HuH-7 (cell line): ENCODE measurements around the gene DAPK2.
"Not testable (repeated sequence)": the region's sequence is repeated elsewhere in the genome, so short reads cannot be mapped to it uniquely, and the experiment has no call there.

ENCODE experiments used
- DNase-seq: peaks from one replicate; pipeline ENCODE4 v3.0.0; 2011; ENCODE audit warnings: low spot score

DAPK2 gene

GRCh38 chr15:64046421-64047153, at the start of gene DAPK2:
TSS of gene DAPK2 (minus strand) at chr15:64046485. CDS start at chr15:64040261, 6,224 bp downstream.
- DNase-seq = peak; percentile 93

GRCh38 chr15:64095431-64095794, 49.1 kb upstream of the DAPK2 start:
- no peak for DNase-seq

DNA sequence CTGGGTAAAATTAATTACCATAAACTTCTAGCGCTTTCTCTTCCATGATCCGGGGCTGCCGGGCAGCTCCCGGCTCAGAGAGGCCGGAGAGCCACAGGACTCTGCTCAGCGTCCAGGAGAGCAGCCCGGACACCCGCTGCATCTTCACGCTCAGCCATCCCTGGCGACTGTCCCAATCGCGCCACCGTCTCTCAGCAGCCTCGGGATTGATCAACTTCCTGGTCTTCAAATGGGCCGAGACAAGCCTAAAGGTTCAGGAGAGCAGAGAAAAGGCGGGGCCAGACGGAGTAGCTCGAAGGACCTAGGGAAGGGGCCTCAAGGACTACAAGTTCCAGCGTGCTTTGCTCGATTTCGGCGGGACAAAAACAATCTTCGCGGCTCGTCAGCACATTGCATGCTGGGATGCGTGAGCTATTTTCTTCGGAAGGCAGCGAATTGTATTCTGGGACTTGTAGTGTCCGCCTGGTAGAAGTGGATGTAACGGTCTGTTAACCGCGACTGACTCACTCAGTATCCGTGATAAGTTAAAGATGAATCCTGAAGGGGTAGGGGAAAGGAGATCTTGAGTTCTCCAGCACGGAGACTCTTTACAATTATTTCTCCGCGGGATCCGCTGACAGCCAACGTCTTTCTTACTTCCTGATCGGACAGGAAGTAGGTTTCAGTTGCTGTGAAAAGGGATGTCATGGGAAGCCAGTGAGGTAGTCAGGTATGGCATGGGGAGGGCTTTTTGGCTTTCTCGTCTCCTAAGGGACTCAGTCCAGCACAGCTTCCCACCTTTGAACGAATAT, 47.5 kb upstream of the DAPK2 start, which contains the start of gene CIAO2A:
Gene CIAO2A (minus strand): TSS at position 212 of the 791 bp plus-strand sequence. CDS start 70 bp downstream, at position 142.
- peak; percentile 76 for DNase-seq

DNA sequence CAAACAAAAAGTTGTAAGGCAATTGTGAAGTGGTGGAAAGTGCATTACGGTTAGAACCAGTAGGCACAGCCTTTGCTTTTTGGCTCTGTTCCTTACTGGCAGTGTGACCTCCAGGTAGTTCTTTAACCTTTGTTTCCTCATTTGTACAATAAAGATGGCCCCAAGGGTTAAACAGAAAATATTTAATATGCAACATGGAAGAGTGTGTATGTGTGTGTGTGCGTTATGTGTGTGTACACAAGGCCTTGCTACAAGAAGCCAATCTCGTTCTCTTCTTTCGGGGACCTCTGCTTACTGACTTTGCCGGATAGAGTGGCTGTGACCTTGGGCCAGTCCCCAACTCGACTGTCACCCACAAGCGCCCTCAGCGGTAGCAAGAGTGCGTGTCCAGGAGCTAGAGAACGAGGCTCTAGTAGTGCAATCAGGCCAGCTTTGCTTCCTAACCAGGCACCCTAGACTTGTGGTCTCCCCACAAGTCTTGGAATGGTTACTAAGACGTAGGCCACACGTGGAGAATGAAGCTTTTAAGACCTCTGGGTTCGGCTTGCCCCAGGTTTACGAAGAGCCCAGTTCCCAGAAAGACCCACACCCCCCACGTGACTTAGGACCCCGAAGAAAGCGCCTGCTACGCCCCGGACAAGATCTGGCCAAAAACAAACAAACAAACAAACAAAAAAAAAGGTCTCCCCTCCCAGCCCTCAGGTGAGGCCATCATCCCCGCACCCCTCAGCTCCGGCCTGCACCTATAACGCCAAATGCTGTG, 46.8 kb upstream of the DAPK2 start:
- DNase-seq = no peak

DNA sequence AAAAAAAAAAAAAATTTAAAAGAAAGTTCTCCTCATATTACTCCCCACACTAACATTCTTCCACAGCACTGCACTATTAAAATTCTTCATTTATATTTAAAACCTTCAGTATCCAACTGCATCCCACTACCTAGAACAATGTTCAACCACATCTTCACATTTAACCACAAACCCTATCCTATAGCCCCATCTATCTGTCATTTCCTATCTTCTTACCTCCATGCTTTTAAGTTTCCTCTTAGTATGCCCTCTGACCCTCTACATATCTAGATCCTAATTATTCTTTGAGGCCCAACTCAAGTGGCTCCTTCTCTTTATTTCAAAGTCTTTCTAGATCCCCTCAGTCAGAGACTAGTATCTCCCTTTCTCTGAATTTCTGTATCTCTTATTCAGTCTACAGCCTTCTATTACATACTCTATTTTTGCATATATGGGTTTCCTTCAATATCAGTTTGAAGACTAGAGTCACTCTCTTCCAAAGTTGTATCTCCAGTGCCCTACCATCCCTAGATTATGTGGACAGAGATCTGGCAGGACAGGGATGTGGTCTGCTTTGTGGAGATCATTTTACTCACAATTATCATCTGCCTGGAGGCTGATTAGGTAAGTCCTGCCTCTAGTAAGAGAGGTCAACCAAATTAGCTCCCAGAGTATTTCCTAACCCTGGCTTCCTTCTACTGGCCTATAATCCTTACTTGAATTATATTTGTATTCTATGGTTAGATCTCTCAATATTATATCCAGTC, 46.0 kb upstream of the DAPK2 start:
- no peak for DNase-seq

- DNase-seq = no peak
Observed at GRCh38 chr15:64090527-64090926, 44.2 kb upstream of the DAPK2 start.

DNA sequence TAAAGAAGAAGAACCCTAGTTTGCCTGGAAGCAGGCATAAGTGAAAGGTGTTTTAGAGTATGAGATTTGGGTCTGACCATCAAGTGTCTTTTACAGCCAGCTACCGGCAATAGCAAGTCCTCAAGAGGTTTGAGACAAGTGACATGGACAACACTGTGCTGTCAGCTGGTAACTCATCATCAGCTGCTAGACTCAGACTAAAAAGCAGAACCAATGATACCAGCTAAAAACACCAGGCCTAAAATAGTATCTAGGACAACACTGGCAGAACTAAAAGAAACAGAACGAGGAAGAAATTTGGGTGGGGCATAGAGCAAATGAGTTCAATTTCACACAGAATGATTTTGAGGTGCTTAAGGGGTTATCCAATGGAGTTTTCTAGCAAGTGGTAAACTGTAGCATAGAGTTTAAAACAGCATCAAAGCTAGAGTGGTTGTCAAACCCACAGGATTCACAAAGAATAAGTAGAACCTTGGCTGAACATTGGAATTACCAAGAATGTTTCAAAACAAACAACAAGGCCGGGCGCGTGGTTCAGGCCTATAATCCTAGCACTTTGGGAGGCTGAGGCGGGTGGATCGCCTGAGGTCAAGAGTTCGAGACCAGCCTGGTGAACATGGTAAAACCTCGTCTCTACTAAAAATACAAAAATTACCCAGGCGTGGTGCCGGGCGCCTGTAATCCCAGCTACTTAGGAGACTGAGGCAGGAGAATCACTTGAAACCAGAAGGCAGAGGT, 43.4 kb upstream of the DAPK2 start:
- no peak for DNase-seq

DNA sequence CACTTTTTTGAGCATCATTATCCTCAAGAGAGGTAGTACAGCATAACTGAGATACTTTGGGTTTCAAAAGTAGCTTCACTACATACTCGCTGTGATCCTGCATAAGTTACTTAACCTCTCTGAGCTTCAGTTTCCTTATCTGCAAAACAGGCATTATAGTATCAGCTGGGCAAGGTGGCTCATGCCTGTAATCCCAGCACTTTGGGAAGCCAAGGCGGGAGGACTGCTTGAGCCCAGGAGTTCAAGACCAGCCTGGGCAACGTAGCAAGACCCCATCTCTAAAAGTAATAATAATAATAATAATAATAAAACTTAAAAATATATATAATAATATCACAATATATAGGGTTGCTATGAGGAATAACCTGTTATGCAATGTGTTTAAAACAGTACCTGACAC, 36.5 kb upstream of the DAPK2 start:
- no peak for DNase-seq

DNA sequence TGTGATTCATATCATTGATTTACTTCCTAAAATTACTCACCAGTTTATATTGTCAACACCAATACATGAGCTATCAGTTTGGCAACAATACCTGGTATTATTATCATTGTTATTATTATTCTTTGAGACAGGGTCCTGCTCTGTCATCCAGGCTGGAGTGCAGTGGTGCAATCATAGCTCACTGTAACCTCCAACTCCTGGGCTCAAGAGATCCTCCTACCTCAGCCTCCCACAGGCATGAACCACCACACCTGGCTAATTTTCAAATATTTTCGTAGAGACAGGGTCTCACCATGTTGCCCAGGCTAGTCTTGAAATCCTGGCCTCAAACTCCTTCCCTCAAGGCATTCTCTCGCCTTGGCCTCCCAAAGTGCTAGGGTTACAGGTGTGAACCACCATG, 27.2 kb upstream of the DAPK2 start:
- DNase-seq = not testable (repeated sequence)

DNA sequence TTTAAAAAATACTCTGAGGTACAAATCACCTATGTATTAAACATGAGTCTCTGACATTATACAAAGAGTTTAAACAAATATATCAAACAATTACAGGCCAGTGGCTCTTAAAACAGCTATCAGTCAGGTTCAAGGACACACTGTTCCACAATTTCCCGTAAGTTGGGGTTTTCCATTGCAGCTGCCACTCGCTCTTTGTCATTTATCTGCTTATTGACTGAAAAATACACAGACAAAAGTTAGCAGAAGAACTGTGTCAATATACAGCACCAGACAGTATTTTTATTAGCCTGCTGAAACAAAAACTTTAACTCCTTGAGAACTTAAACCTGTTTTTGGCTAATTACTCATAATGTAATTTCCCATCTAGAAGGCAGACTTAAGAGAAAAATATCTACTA, 26.5 kb upstream of the DAPK2 start:
- no peak for DNase-seq

DNA sequence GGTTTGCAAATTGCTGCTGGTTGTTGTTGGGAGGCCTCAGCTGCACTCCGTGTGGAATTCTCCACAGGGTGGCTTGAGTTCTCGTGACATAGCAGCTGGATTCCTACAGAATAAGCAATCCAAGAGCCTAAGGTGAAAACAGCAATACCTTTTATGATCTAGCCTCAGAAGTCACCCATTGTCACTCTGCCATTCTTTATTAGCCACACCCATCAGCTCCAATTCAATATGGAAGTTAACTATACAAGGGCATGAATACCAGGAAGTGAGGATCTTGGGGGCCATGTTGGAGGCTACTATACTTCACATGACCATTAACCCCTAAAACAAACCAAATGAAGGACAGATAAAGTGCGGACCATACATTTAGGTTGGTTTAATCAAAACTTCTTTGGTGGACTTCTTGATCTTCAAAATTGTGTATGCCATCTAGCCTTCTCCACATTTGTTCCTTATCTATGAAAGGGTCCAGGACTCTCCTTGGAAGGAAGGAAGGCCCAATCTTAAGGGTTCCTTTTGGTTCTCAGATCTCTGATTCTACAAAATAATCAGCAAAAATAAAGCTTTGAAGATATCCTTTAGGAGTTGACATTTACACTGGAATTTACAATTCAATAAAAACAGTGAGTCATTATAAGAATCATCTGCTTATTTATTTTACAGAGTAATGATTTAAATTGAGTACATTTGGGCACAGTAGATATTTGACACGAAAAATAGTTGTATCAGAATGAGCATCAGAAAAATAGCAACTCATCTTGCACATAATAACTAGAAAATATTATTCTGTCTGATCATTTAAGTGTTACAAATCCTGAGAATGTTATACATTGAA, 25.9 kb upstream of the DAPK2 start:
- DNase-seq = no peak

- no peak for DNase-seq
Observed at GRCh38 chr15:64070965-64071851, 24.9 kb upstream of the DAPK2 start.

DNA sequence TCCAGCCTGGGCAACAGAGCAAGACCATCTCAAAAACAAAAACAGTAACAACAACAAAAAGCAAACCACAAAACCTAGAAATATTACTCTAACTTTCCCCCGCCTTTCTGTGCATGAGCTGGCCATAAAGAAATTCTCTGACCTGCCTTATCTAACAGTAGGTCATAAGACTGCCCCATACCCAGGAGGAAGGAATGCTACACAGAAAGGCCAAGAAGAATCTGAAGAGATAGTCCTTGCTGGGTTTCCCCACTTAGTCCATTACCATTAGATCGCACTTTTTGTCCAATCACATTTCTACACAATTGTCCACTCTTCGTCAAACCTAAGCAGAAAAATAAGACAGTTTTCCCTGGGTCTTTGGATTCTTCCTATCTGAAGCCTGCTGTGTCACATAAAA, 23.8 kb upstream of the DAPK2 start:
- DNase-seq = no peak

DNA sequence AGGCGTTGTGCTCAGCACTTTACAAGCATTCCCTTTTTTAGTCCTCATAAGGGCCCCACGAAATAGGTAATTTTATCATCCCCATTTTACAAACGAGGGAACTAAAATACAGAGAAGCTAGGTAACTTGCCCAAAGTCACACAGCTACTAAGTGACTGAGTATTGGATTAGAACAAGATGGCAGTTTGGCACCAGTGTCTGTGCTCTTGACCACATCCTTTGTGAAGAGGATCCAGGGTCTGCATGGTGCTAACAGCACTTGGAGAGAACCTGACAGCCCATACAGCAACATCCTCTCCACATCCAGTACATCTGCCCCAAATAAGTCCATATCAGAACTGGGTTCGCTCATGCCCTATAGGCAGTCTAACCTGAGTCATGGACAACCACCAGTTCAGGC, 21.8 kb upstream of the DAPK2 start:
- DNase-seq = no peak

GRCh38 chr15:64067564-64068030, 21.3 kb upstream of the DAPK2 start:
- peak; percentile 82 for DNase-seq

GRCh38 chr15:64066451-64066850, 20.2 kb upstream of the DAPK2 start:
- DNase-seq = no peak

DNA sequence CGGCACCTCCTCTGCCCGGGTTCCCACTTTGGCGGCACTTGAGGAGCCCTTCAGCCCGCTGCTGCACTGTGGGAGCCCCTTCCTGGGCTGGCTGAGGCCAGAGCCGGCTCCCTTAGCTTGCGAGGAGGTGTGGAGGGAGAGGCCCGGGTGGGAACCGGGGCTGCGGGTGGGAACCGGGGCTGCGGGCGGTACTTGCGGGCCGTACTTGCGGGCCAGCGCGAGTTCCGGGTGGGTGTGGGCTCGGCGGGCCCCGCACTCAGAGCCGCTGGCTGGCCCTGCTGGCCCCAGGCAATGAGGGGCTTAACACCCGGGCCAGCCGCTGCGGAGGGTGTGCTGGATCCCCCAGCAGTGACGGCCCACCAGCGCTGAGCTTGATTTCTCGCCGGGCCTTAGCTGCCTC, 14.4 kb upstream of the DAPK2 start:
- no peak for DNase-seq

DNA sequence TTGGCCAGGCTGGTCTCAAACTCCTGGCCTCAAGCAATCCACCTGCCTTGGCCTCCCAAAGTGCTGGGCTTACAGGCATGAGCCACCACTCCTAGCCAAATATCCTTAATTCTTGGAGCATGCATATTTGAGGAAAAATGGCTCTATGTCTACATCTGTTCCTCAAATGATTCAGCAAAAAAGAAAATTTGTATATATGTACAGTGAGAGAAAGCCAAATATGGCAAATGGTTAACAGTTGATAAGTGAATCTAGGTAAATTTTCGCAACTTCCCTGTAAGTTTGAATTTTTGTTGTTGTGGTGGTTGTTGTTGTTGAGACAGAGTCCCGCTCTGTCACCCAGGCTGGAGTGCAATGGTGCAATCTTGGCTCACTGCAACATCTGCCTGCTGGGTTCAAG, 12.8 kb upstream of the DAPK2 start:
- DNase-seq = not testable (repeated sequence)

DNA sequence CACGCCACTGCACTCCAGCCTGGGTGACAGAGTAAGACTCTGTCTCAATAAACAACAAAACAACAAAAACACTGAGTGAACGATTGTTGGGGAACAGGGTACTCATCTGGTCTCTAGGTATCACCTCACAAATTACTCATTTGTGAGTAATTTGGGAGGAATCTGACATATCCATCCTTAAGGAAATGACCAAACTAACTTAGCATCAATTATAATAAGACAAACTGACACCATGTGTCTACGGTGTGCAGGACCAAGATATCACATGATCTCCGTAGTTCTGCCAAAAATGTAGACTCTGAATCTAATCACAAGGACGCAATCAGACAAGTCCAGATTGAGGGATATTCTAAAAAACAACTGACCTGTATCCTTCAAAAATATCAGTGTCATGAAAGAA, 12.0 kb upstream of the DAPK2 start:
- no peak for DNase-seq
